Osteocyte (in vitro differentiated cells): ENCODE data around the gene JMJD7. TPM values are rescaled to one million over a fixed set of nuclear protein-coding genes. Genes with fewer than 3 reads are reported as not detected.

Experiments
- DNase-seq: peaks from one replicate; pipeline ENCODE4 v3.0.0; 2021; ENCODE audit warnings: mixed read lengths; ENCODE audit not compliant: unreplicated experiment; ENCODE audit errors: extremely low spot score
- H3K27ac Mint-ChIP-seq: one replicate; pipeline ENCODE4 v1.8.0; 2021; ENCODE audit warnings: mild to moderate bottlenecking, mixed read lengths; ENCODE audit not compliant: unreplicated experiment
- H3K27me3 Mint-ChIP-seq: one replicate; pipeline ENCODE4 v1.8.0; 2021; ENCODE audit warnings: mixed read lengths; ENCODE audit not compliant: unreplicated experiment
- H3K36me3 Mint-ChIP-seq: one replicate; pipeline ENCODE4 v1.8.0; 2021; ENCODE audit warnings: mixed read lengths; ENCODE audit not compliant: unreplicated experiment
- H3K4me1 Mint-ChIP-seq: one replicate; pipeline ENCODE4 v1.8.0; 2021; ENCODE audit warnings: mixed read lengths; ENCODE audit not compliant: unreplicated experiment
- H3K4me3 Mint-ChIP-seq: one replicate; pipeline ENCODE4 v1.8.0; 2021; ENCODE audit warnings: mild to moderate bottlenecking, moderate library complexity, mixed read lengths; ENCODE audit not compliant: unreplicated experiment
- H3K9me3 Mint-ChIP-seq: one replicate; pipeline ENCODE4 v1.8.0; 2021; ENCODE audit warnings: mixed read lengths; ENCODE audit not compliant: unreplicated experiment
- total RNA-seq: library from RNA; stranded (reverse); gene quantifications from 2 replicates; pipeline ENCODE4 v1.2.1, GENCODE V29; 2021
- TF ChIP-seq, protein P1 (sequence below): fragments of 200-600 bp; sonication (generic); IDR thresholded peaks from 2 replicates; pipeline ENCODE4 v1.5.0; 2021; ENCODE audit warnings: antibody characterized with exemption, mild to moderate bottlenecking, moderate library complexity

JMJD7 gene
- total RNA-seq, 1 donor from 2014 or later, result 14.0 TPM

DNA sequence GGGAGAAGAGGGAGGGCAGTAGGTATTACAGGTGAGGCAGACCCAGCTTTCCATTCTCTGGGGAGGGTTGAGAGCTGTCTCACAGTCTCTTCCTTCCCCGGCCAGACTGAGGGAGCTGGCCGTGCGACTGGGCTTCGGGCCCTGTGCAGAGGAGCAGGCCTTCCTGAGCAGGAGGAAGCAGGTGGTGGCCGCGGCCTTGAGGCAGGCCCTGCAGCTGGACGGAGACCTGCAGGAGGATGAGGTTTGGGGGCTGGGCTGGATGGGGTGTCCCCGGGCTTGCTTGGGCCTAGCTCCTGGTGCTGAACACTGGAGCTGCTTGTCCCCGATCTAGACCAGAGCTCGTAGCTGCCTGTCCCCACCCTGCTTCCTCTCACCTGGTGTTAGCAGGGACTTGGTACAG is 15.7 kb downstream of the JMJD7 start:
- Mint-ChIP-seq H3K4me3 (no peak overlapping the region), H3K27me3 (no peaks in the 10 kb centered on the region), H3K27ac (no peak overlapping the region), H3K36me3 (peaks cover 15% of the 10 kb centered on the region), H3K4me1 (no peaks in the 10 kb centered on the region), H3K9me3 (no peaks in the 10 kb centered on the region)
- no peak for DNase-seq
- TF ChIP-seq, protein P1, sequence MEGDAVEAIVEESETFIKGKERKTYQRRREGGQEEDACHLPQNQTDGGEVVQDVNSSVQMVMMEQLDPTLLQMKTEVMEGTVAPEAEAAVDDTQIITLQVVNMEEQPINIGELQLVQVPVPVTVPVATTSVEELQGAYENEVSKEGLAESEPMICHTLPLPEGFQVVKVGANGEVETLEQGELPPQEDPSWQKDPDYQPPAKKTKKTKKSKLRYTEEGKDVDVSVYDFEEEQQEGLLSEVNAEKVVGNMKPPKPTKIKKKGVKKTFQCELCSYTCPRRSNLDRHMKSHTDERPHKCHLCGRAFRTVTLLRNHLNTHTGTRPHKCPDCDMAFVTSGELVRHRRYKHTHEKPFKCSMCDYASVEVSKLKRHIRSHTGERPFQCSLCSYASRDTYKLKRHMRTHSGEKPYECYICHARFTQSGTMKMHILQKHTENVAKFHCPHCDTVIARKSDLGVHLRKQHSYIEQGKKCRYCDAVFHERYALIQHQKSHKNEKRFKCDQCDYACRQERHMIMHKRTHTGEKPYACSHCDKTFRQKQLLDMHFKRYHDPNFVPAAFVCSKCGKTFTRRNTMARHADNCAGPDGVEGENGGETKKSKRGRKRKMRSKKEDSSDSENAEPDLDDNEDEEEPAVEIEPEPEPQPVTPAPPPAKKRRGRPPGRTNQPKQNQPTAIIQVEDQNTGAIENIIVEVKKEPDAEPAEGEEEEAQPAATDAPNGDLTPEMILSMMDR, result no peak

- Mint-ChIP-seq H3K27ac (no peak overlapping the region), H3K27me3 (no peaks in the 10 kb centered on the region), H3K4me1 (no peaks in the 10 kb centered on the region), H3K4me3 (no peak overlapping the region), H3K36me3 (peaks cover 15% of the 10 kb centered on the region), H3K9me3 (no peaks in the 10 kb centered on the region)
- no peak for DNase-seq
- TF ChIP-seq, protein P1, result no peak
Observed at GRCh38 chr15:41844814-41845213, 16.9 kb downstream of the JMJD7 start.

GRCh38 chr15:41847206-41847605 is 19.3 kb downstream of the JMJD7 start:
- TF ChIP-seq, protein P1, result no peak
- no peaks in the 10 kb centered on the region for H3K4me1 Mint-ChIP-seq
- H3K9me3 Mint-ChIP-seq, result no peaks in the 10 kb centered on the region
- no peak for DNase-seq
- H3K27ac Mint-ChIP-seq, result no peak overlapping the region
- H3K4me3 Mint-ChIP-seq, result no peak overlapping the region
- H3K36me3 Mint-ChIP-seq, result peaks cover 15% of the 10 kb centered on the region
- H3K27me3 Mint-ChIP-seq, result no peaks in the 10 kb centered on the region

GRCh38 chr15:41847981-41848380 is 20.1 kb downstream of the JMJD7 start:
- no peak overlapping the region for H3K27ac Mint-ChIP-seq
- TF ChIP-seq, protein P1, result no peak
- no peaks in the 10 kb centered on the region for H3K9me3 Mint-ChIP-seq
- H3K4me1 Mint-ChIP-seq, result no peaks in the 10 kb centered on the region
- peaks cover 15% of the 10 kb centered on the region for H3K36me3 Mint-ChIP-seq
- no peak overlapping the region for H3K4me3 Mint-ChIP-seq
- DNase-seq, result no peak
- no peaks in the 10 kb centered on the region for H3K27me3 Mint-ChIP-seq

DNA sequence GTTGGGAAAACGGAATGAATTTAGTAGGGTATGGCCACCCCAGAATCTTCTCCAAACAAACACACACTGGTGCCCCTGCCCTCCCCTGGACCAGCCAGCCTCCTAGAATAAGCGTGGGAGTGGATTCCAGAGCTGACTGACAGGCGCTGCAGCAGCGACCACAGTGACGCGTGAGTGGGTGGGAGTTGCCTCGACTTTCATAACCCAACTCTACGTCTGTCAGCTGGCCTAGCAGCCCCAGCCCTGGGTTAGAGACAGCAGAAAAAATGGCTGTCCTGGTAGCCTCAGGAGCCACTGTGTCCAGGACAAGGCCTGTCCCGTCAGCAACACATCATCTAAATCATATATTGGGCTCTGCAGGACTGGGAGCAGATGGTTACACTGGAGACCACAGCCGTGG is 20.7 kb downstream of the JMJD7 start:
- H3K27ac Mint-ChIP-seq, result no peak overlapping the region

More for the DNA sequence above, 20.7 kb downstream of the JMJD7 start:
- Mint-ChIP-seq H3K36me3 (peaks cover 15% of the 10 kb centered on the region), H3K9me3 (no peaks in the 10 kb centered on the region), H3K4me1 (no peaks in the 10 kb centered on the region), H3K4me3 (no peak overlapping the region), H3K27me3 (no peaks in the 10 kb centered on the region)
- DNase-seq, result no peak
- TF ChIP-seq, protein P1, result no peak
